Lower leg skin (tissue), 3 donors: ENCODE results near the gene EDA.

ENCODE experiments used
- CTCF ChIP-seq, 3 donors: fragments of 450-650 bp; IDR thresholded peaks; one replicate each; pipeline ENCODE4 v1.5.1; 2016; ENCODE audit warnings: antibody characterized with exemption in 3 of 3, mild to moderate bottlenecking in 3 of 3, moderate library complexity in 2 of 3
- POLR2A ChIP-seq, 2 donors: fragments of 450-650 bp; IDR thresholded peaks; one replicate each; pipeline ENCODE4 v1.6.1; 2016 to 2017; ENCODE audit warnings: antibody characterized with exemption in 2 of 2, mild to moderate bottlenecking in 1 of 2, moderate library complexity in 1 of 2

- TF ChIP-seq CTCF (IDR thresholded peaks at IDR 0.05) = no peak
- no peak for TF ChIP-seq POLR2A (IDR thresholded peaks at IDR 0.05)
These were observed 130.1 kb downstream of the EDA start for GRCh38 chrX:69746051-69746450.
